ENCODE data around the gene CHGA. TPM values are rescaled to one million over a fixed set of nuclear protein-coding genes. Genes with fewer than 3 reads are reported as not detected.

Gene CHGA
- total and polyA plus RNA-seq, 2 of the 8 experiments (the other 6 are each of a cell fraction or from before 2014, with no cell fraction given): 17.5 to 28.2 TPM

GRCh38 chr14:92906823-92907222, 16.1 kb upstream of the CHGA start (continued):
- TF ChIP-seq TCF12 (IDR thresholded peaks at IDR 0.05; ENCODE audit: low read depth, low read length): no peak
- TF ChIP-seq HDAC2 (IDR thresholded peaks at IDR 0.05; ENCODE audit: borderline replicate concordance in 1 of 2, low read depth in 2 of 2, low read length in 2 of 2): no peak

Measured in H1 (cell line).